ENCODE results near the gene PKMYT1.

The PKMYT1 gene

DNA sequence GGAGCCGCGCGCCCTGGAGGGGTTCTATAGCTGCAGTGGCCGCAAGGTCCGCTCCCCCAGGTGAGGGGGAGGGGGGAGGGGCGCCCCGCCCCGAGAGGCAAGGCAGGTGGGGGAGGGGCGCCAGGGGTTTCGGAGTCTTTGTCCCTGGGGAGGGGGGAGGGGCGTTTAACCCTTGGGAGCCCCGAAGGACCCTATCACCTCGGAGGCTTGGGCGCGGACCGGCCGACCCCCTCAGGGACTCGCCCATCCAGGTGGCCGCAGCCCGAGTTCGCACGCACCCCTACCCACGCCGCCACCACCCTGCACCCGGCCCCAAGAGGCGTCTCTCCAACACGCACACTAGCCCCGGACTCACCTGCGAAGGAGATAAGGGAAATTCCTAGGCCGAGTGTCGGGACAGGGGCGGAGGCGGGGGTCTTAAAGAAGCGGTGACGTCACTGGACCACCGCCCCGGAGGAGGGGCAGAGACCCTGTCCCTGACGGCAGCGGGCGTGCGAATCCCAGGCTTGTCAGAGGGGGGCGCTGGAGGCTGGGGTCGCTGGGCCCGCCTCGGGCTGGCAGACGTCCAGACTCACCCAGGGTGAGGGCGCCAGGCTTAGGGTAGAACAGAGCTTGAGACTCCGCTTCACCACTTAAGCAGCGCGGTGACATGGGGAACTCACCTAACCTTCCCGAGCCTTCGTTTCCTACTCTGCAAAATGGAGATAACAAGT, 37.7 kb upstream of the PKMYT1 start, which contains the start of gene CLDN6:
TSS of gene CLDN6 (minus strand) at position 390 of the 713 bp plus-strand sequence. CDS start 2,162 bp downstream, outside the sequence.
- peak; percentile 33 for DNase-seq

DNA sequence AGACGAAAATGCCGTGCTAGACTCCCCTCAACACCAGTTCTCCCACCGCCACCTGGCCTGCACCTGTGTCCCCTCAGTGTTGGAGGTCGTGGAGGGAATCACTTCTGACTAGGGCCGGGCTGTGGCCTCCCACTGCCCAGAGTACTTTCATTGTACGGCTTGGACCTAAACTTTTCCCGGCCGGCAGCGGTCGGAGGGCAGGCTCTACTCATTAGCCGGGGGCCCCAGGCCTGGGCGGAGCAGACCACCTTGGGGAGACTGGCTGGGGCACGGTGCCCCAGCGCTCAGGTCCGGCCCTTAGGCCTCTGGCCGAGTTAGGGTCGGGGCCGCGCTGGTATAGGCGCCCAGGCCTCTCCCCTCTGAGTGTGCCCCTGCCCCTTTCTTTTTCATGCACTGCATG, 37.1 kb upstream of the PKMYT1 start:
- no peak for DNase-seq

DNA sequence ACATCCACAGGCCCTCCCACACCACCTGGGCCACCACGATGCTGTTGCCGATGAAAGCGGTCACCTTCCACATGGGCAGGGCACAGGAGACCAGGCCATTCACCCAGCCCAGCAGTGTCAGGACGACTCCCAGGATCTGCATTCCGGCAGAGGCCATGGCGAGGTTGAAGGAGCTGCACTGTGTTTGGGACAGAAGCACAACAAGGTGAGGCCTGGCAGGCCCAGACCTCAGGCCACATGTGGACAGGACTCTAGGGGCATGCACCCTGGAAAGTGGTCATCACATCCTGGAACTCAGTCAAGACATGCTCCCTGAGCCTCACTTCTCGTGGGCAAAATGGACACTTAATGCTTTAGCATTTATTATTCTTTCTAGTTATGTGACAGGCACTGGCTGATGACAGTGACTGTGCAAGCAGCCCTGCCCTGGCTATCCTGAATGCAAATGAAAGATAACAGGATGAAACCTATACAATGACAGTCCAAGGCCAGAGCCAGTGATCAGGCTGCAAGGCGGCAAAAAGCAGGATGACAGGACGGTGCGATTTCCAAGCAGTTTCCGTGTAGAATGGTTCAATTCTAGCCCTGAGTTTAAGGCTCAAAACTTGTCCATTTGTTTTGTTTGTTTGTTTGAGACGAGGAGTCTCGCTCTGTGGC, 35.7 kb upstream of the PKMYT1 start:
- DNase-seq = no peak

DNA sequence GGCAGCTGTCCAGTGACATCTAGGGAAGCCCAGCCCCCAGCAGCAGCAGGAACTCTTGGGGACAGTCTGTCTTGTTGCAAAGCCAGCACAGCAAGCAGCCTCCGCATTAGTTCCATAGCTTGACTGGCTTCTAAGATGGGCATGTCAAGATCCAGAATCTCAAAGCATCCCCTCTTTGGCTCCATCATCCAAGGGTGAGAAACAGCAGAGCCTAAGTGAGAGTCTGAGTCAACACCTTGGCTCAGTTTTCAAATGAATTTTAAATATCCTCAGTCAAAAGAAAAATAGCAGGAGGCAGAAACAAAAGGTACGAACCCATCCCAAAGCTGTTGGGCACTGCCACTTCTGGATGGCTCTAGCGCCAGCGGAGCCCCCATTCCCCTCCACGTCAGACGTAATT, 34.7 kb upstream of the PKMYT1 start:
- DNase-seq = no peak

DNA sequence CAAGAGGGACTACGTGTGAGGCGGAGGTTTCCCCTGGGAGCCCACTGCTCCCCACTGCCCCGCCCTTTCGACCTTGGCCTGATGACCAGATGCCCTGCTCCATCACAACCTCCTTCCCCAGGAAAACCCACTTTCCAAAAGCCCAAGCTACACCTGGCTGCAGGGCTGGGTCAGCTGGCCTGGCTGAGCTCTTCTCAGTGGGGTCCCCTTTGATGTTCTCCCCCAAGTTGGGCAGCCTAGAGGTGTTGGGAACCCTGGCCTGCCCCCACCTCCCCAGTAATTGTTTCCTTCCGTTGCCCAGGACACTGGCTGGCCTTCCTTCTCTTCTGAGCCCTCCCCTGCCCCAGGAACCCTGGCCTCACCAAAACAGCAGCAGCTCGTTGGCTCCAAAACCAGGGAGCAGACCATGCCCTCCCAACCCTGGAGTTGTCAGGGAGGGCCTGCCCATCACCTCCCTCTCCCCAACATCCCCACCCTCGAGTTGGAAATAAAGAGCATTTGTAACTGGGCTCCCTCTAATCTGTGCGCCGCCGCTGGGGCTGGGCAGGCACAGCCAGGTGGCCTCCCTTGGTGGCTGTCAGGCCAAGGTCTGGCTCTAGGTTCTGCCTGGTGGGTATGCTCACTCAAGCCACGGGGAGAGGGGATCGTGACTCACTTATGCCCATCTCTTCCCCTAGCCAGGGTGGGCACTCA, 33.9 kb upstream of the PKMYT1 start:
- no peak for DNase-seq

DNA sequence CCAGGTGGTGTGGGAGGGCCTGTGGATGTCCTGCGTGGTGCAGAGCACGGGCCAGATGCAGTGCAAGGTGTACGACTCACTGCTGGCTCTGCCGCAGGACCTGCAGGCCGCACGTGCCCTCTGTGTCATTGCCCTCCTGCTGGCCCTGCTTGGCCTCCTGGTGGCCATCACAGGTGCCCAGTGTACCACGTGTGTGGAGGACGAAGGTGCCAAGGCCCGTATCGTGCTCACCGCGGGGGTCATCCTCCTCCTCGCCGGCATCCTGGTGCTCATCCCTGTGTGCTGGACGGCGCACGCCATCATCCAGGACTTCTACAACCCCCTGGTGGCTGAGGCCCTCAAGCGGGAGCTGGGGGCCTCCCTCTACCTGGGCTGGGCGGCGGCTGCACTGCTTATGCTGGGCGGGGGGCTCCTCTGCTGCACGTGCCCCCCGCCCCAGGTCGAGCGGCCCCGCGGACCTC, 33.3 kb upstream of the PKMYT1 start:
- DNase-seq = no peak

DNA sequence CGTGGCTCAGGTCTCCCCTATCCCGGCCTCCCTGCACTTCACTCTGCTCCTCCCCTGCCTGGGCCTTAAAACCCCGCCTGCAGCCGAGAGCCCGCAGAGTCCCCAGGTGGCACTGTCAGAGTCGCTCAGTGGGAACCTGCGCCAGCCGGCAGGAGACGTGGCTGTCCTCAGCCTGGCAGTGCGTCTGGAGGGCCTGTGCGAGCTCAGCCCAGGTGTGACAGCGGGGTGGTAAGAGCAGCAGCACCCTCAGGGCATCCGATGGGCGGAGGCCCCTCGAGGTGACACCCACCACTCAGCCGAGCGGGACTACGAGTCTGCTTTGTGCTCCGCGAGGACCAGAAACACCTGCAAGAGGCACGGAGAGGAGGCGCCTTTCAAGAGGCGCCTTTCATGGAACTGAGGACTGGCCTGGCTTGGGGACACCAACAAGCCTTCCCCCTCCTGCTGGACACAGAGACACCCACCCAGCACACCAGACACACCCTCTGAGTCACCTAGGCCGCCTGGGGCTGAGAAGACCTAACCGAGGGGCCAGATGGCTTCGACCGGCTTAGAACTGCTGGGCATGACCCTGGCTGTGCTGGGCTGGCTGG, 32.7 kb upstream of the PKMYT1 start, which contains the start of gene CLDN9:
TSS of gene CLDN9 (plus strand) at position 96 of the 593 bp plus-strand sequence. CDS start at position 536, 440 bp downstream.
- no peak for DNase-seq

DNA sequence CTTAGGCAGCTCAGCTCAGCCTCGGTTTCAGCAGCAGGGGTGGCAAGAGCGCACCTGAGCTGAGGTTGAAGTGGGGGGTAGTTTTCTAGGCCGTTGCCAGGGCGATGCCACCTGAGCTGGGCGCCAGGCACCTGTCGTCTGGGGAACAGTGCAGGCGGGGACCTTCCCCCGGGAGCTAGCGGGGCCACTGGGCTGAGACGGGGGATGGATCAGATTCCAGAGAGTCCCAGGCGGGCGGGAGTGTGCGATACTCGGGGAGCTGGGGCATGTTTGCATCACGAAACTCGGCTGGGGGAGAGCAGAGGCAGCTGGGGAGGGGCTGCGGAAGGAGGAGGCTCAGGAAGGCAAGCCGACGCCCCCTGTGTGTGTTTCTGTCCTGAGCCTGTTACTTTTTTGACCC, 32.0 kb upstream of the PKMYT1 start:
- no peak for DNase-seq

DNA sequence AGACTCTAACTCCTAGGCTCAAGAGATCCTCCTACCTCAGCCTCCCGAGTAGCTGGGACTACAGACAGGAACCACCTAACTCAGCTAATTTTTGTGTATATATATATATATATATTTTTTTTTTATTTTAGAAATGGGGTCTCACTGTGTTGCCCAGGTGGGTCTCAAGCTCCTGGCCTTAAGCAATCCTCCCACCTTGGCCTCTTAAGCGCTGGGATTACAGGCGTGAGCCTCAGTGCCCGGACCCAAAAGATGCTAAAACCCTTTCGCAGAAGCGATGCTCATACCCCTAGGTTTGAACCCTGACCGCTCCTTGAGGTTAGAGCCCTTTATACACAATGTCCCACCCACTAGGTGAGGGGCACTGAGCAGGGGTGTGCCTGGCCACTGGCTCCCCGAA, 30.3 kb upstream of the PKMYT1 start:
- DNase-seq = no peak

DNA sequence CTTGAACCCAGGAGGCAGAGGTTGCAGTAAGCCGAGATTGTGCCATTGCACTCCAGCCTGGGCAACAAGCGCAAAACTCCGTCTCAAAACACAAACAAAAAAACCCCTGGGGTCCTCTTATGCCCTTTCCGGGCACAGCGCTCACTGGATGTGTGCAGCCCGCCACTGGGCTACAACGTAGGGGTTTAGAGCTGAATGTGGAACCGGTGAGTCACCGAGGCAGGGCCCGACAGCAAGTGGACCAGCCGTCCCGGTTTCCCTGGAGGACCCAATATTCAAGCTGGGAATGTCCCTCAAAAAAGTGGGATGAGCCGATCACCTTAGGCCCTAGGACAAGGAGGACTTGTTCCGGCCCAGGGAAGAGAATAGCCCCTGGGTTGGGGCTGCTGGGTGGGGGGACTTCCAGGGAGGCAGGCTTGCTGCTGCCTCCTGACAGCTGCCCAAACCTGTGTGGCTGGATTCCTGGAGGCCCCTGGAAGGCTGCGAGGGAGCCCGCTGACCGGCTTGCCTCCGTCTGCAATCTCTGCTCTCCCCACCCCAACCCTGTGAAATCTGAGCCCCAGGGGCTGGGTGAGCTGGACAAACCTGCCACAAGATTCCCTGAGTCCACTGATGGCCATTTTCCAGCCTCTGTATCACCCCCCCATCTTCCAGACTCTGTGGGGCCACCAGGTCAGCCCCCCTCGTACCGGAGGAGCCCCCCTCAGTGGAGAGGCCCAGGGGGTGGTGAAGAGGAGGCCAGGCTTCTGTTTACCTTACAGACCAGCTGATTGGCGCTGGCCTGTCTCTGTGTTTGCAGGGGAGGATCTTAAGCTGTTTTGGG, 29.5 kb upstream of the PKMYT1 start:
- DNase-seq = no peak

DNA sequence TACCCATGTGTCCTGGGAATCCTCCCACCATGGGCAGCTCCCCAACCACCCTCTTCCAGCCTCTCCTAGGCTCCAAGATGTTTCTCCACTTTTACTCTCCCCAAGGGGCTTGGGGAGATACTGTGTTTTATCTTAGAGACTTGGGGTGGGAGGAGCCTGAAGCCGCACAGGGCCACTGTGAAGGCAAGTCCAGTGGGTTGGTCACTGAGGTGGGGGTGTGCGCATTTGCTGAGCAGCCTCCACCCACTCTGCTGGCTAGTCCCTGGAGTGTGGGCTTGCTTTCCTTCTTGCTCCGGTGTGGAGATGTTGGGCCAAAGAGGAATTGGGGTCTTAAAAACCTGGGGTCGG, 28.4 kb upstream of the PKMYT1 start:
- DNase-seq = no peak

DNA sequence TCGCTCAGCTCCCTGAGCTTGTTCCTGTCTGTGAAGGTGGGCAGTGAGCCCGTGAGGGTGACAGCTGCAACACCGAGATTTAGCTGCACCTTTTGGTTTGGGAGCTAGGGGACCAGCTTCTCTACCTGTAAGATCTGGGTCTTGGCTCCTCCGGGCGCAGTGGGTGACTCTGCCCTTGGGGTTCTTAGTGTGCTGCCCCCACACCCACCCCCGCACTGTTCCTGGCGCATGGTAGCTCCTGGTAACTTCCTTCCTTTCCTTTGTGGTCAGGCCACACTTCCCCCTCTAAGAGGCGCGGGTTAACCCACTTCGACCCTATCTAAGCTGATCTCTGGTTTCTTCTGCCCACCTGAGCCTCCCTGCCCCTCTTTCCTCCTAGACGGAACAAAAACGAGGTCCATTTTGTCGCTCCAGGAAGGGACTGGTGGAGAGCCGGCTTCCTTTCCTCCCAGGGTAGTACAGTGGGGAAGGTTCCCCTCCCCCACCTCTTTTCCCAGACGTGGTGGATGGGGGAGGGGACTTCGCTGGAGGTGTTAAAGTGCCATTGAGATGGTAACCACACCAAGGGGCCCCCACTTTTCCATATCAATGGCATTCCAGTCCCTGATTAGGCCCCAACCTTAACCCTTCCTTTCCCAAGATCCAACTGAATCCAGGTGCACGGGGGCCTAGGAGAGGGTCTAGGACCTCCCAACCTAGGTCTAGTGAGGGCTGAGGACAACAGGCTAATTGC, 27.9 kb upstream of the PKMYT1 start:
- peak; percentile 31 for DNase-seq

DNA sequence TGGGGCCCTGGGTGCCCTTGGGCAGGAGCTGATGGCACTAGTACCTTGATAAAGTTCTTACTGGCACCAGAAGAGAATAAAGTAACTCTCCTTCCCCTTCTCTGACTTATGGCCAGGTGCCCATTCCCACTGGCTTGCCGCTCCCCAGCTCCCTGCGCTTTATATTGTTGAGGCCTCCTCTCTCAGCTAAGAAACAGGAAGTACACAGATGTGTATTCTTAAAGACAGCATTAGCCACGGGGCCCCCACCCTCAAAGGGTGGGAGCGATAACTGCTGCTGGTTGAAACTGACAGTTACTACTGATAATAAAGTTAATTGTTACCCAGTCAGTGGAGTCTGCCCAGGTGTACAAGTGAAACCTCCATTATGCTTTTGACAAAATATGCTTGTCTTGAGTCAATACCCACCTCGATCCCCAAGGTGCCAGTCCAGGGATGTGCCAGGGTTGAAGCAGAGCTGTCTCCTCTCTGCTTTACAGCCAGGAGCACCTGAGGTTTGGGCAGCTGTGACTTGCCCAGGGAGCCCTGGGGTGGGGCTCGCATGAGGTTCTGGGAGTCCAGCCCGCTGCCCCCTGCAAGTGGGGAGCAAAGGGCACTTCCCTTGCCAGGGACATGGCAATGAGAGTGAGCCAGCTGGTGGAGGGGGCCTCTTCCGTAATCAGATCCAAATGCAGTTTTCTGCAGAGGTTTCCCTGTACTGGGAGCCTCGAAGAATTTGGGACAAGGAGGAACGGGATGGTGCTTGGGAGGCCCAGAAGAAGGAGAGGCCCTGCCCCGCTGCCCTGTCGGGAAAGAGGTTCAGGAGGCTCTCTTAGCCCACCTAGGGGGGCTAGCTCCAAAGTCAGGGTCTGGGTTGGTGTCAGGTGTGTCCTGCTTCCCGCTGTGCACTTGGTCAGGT, 27.1 kb upstream of the PKMYT1 start:
- DNase-seq = no peak

DNA sequence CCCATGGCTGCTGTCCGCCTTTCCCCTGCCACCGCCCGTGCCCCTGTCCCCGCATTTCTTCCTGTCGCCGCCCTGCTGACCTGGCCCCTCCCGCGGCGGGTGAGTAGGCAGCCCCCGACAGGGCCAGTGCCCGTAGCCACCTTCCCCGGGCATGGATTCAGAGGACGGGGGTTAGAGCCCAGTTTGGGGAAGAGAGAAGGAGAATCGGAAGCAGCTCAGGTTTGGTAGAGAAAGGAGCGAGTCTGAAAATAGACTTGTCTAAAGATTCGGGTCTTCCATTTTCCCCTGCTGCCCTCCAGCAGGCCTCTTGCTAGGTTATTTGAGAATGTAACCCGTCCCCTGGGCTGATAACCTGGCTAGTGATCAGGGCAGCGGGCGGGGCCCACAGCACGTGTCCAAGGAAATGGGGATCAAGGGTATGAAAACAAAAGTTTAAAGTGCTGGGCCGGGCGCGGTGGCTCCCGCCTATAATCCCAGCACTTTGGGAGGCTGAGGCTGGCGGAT, 24.6 kb upstream of the PKMYT1 start:
- DNase-seq = no peak

DNA sequence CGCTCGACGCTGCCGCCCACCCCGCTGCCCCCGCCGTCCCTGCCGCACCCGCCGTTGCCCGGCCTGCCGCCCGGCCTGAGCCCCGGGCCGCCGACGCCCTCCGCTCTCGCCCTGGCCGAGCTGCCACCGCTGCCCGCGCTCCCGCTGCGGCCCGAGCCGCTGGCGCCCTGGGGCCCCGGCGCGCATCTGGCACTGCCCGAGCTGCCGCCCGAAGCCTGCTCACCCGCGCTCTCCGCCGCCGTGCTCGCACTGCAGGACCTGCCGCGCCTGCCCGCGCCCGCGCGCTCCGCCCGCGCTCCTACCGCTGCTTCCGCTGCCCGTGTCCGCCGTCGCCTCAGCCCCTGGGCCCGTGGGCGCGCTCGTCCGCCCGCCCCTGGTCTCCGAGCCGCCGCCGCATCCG, 24.1 kb upstream of the PKMYT1 start:
- no peak for DNase-seq

DNA sequence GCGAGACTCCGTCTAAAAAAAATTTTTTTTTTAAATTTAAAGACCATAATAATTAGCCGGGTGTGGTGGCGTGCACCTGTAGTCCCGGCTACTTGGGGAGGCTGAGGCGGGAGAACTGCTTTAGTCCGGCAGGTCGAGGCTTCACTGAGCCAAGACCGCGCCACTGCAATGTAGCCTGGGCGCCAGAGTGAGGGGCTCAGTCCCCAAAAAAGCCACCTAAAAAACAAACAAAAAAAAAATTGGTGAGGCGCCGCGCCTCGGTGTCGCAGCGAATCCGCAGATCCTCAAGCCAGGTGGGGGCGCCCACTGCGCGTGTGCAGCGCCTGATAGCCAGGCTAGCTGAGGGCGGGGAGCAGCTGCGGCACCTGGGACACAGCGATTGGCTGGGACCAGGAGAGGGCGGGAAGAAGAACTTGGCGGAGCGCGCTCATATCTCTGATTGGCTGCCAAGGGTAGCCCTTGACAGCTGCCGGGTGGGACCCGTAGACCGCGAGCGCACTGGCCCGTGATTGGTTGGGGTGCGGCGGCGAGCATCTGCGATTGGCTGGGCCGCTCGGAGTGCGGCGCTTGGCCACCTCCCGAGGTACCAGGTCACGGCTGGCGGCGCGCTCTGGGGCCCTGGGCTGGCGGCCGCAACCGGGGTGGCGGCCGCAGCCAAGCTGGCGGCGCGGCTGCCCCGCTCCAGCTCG, 23.5 kb upstream of the PKMYT1 start:
- peak; percentile 99 for DNase-seq

DNA sequence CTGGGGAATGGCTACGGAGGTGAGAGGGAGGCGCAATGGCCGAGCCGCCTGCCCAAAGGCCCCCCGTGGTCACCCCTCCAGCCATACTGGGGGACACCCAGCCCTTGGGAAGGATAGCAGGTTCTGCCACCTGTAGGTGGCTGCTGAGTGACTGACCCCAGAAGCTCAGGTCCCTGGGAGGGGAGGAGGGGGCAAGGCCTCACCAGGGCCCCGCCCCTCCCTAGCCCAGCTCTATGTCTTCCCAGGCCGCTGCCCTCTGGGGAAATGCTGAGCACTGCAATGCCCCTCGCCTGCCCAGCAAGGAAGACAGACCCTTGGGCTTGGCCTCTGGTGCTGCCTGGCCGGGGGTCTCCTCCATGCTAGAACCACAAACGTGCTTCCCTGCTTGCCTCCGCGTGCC, 21.1 kb upstream of the PKMYT1 start:
- DNase-seq = no peak

DNA sequence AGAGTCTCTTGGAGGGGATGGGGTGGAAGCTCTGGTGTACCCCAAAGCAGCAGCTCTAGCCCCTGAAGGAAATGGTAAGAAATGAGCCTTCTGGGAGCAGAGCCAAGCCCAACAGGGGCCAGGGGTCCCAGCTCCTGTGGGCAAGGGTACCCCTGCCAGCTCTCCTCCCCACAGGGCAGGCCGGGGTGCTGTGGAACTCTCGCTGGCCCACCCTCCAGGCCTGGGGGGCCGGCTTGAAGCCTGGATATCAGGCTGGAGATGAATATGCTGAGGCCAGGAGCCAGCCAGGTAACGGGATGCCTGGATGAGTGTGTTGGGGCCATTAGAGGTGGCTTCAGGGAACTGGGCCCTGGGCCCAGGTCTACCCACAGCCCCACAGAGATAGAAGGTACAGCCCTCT, 20.3 kb upstream of the PKMYT1 start:
- DNase-seq = no peak

DNA sequence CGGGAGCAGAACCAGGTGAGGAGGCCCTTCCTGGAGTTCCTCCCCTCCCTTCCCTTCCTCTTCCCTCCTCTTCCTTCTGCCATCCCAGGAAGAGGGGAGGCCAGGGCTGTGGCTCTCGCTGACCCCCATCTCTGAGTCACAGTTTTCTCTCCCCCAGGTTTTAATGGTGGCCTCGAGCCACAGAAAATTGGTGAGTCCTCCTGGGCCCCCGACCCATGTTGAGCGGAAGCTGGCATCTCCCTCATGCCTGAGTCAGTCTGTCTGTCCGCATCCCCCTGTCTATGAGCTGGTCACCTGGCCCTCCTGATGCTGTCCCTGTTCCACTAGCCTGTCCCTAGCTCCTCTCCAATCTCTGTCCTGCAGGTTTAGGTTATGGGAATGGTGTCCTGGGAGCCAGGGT, 19.7 kb upstream of the PKMYT1 start:
- DNase-seq = no peak

DNA sequence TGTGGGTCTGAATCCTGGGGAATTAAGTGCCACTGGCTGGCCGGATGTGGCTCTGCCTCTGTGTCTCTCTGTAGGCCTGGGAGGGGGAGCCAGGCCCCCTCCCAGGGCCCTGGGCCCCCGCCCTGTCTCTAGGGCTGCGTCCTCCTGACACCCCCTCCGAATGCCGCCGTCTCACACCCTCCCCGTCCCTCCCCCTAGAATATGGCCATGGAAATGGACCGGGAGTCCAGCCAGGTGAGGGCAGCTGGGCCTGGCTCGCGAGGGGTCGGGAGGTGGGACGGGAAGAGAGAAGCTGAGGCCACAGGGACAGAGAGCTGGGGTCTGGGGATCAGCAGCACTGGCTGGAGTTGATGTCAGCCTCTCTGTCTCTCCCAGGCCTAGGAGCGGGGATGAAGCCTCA, 16.1 kb upstream of the PKMYT1 start:
- DNase-seq = no peak

Measured in CD4-positive, alpha-beta T cell treated with Interleukin-10 for 1 hour (primary cell).